Keratinocyte (primary cell): ENCODE measurements around the gene E4F1. TPM values are rescaled to one million over a fixed set of nuclear protein-coding genes. Genes with fewer than 3 reads are reported as not detected.

Source experiments
- DNase-seq: peaks from one replicate; pipeline ENCODE4 v3.0.0-alpha.2; 2011; ENCODE audit warnings: low read depth, missing footprints, low spot score
- FAIRE-seq: peaks from 2 replicates; lab custom pipeline; 2011; peaks lifted over from hg19 to GRCh38; lab: Jason Lieb, UNC
- H2AFZ ChIP-seq: 2 replicates; pipeline ENCODE4 v1.6.0; 2012; ENCODE audit warnings: low read length, control low read depth, inconsistent platforms; ENCODE audit not compliant: control insufficient read depth
- H3K27ac ChIP-seq: 2 replicates; pipeline ENCODE4 v1.5.1; 2011; ENCODE audit warnings: low read length; ENCODE audit not compliant: control insufficient read depth, insufficient read depth
- H3K27me3 ChIP-seq: 3 replicates; pipeline ENCODE4 v1.6.0; 2011; ENCODE audit warnings: low read length; ENCODE audit not compliant: control insufficient read depth, insufficient read depth; ENCODE audit errors: extremely low read depth
- H3K36me3 ChIP-seq, 2 experiments: 2 replicates in 1 of 2; 3 replicates in 1 of 2; pipeline ENCODE4 v1.5.1; 2011; ENCODE audit warnings: low read length in 2 of 2, mild to moderate bottlenecking in 1 of 2; ENCODE audit not compliant: control insufficient read depth in 2 of 2, insufficient read depth in 2 of 2; ENCODE audit errors: extremely low read depth in 1 of 2
- H3K4me1 ChIP-seq: 3 replicates; pipeline ENCODE4 v1.5.1; 2011; ENCODE audit warnings: low read length; ENCODE audit not compliant: control insufficient read depth, insufficient read depth; ENCODE audit errors: extremely low read depth
- H3K4me2 ChIP-seq: 3 replicates; pipeline ENCODE4 v1.6.0; 2011; ENCODE audit warnings: low read depth, low read length; ENCODE audit not compliant: control insufficient read depth, insufficient read depth; ENCODE audit errors: extremely low read depth
- H3K4me3 ChIP-seq, 3 experiments: fragments of 200-600 bp in 1 of 3; sonication (generic) in 1 of 3; 2 replicates in 2 of 3; 3 replicates in 1 of 3; pipeline ENCODE4 v1.5.1; 2011 to 2016; ENCODE audit warnings: low read length in 3 of 3, mild to moderate bottlenecking in 3 of 3, control low read depth in 2 of 3, inconsistent platforms in 1 of 3, low read depth in 1 of 3, mixed read lengths in 1 of 3, mixed run types in 1 of 3, moderate library complexity in 1 of 3; ENCODE audit not compliant: control insufficient read depth in 2 of 3, insufficient read depth in 2 of 3; ENCODE audit errors: extremely low read depth in 1 of 3
- H3K79me2 ChIP-seq: 2 replicates; pipeline ENCODE4 v1.6.0; 2012; ENCODE audit warnings: low read length; ENCODE audit not compliant: control insufficient read depth, insufficient read depth
- H3K9ac ChIP-seq: 3 replicates; pipeline ENCODE4 v1.6.0; 2011; ENCODE audit warnings: low read length; ENCODE audit not compliant: control insufficient read depth, insufficient read depth; ENCODE audit errors: extremely low read depth
- H3K9me1 ChIP-seq: 3 replicates; pipeline ENCODE4 v1.6.0; 2011; ENCODE audit warnings: low read length; ENCODE audit not compliant: control insufficient read depth, insufficient read depth; ENCODE audit errors: extremely low read depth
- H3K9me3 ChIP-seq: 2 replicates; pipeline ENCODE4 v1.5.1; 2012; ENCODE audit warnings: low read depth, low read length; ENCODE audit not compliant: control insufficient read depth
- H4K20me1 ChIP-seq: 3 replicates; pipeline ENCODE4 v1.6.0; 2011; ENCODE audit warnings: low read length; ENCODE audit not compliant: control insufficient read depth, insufficient read depth; ENCODE audit errors: extremely low read depth
- EZH2 ChIP-seq: IDR thresholded peaks from one replicate; pipeline ENCODE4 v1.6.1; 2012; ENCODE audit warnings: inconsistent platforms, mild to moderate bottlenecking, low read length, moderate library complexity
- dilution Hi-C: fragments of 300-500 bp; cut with MboI; formaldehyde crosslinking; loops from one replicate; pipeline ENCODE4 v1.7.0; 2020; ENCODE audit warnings: low sequenced_read_pairs; ENCODE audit not compliant: extremely low pct_ligation_motif_present
- polyA plus RNA-seq, 5 experiments: library from polyadenylated mRNA; depleted of rRNA in 3 of 5; stranded (reverse) in 3 of 5; stranded (forward) in 1 of 5; unstranded in 1 of 5; fragments of >200 nt; gene quantifications; 1 replicate in 1 of 5; 2 replicates in 3 of 5; 3 replicates in 1 of 5; pipeline versions ENCODE4 v1.2.1 to v1.2.3, GENCODE V29; 2011 to 2012; ENCODE audit warnings: missing spikeins in 2 of 5, low read depth in 1 of 5, low replicate concordance in 1 of 5
- TF ChIP-seq, protein P1 (sequence below), 3 experiments: IDR thresholded peaks in 1 of 3; conservative IDR thresholded peaks in 1 of 3; optimal IDR thresholded peaks in 1 of 3; 2 replicates in 2 of 3; 3 replicates in 1 of 3; pipeline versions ENCODE3 to v1.5.1; 2011; ENCODE audit warnings: low read length in 3 of 3, mild to moderate bottlenecking in 3 of 3, moderate library complexity in 2 of 3, control low read depth in 1 of 3, inconsistent platforms in 1 of 3; ENCODE audit not compliant: insufficient read depth in 2 of 3; ENCODE audit errors: extremely low read depth in 1 of 3

E4F1 gene
- polyA plus RNA-seq, 1 donor (not counting 4 experiments of a cell fraction or from before 2014, with no cell fraction given), result 10.5 TPM

- peaks cover 14% of the 10 kb centered on the region for H3K79me2 ChIP-seq
- no peak for FAIRE-seq
- no peak for DNase-seq
- no peak overlapping the region for H3K9ac ChIP-seq
- H3K4me2 ChIP-seq, result no peak overlapping the region
- no peaks in the 10 kb centered on the region for H4K20me1 ChIP-seq
- peaks cover 21% of the 10 kb centered on the region for H3K4me1 ChIP-seq
- peaks cover 12 to 26% of the 10 kb centered on the region in 2 experiments for H3K36me3 ChIP-seq
- H3K27me3 ChIP-seq, result no peaks in the 10 kb centered on the region
- H3K27ac ChIP-seq, result no peak overlapping the region
- H3K9me1 ChIP-seq, result no peaks in the 10 kb centered on the region
- H3K4me3 ChIP-seq, result no peak overlapping the region
- TF ChIP-seq, protein P1, sequence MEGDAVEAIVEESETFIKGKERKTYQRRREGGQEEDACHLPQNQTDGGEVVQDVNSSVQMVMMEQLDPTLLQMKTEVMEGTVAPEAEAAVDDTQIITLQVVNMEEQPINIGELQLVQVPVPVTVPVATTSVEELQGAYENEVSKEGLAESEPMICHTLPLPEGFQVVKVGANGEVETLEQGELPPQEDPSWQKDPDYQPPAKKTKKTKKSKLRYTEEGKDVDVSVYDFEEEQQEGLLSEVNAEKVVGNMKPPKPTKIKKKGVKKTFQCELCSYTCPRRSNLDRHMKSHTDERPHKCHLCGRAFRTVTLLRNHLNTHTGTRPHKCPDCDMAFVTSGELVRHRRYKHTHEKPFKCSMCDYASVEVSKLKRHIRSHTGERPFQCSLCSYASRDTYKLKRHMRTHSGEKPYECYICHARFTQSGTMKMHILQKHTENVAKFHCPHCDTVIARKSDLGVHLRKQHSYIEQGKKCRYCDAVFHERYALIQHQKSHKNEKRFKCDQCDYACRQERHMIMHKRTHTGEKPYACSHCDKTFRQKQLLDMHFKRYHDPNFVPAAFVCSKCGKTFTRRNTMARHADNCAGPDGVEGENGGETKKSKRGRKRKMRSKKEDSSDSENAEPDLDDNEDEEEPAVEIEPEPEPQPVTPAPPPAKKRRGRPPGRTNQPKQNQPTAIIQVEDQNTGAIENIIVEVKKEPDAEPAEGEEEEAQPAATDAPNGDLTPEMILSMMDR (optimal IDR thresholded peaks at IDR 0.05 in 1 of 3, IDR thresholded peaks at IDR 0.05 in 1 of 3, conservative IDR thresholded peaks at IDR 0.05 in 1 of 3; ENCODE audit: extremely low read depth in 1 of 3, insufficient read depth in 2 of 3, low read length in 3 of 3), result no peak
- TF ChIP-seq EZH2, result no peak
- dilution Hi-C loops, result no loop called here
- H3K9me3 ChIP-seq, result no peaks in the 10 kb centered on the region
- H2AFZ ChIP-seq, result no peak overlapping the region
Observed at GRCh38 chr16:2208308-2208707, 15.1 kb upstream of the E4F1 start.

- no peak overlapping the region for H3K4me2 ChIP-seq
- H3K79me2 ChIP-seq, result peaks cover 19% of the 10 kb centered on the region
- TF ChIP-seq, protein P1 (optimal IDR thresholded peaks at IDR 0.05 in 1 of 3, IDR thresholded peaks at IDR 0.05 in 1 of 3, conservative IDR thresholded peaks at IDR 0.05 in 1 of 3; ENCODE audit: extremely low read depth in 1 of 3, insufficient read depth in 2 of 3, low read length in 3 of 3), result no peak
- no peak for TF ChIP-seq EZH2
- no peak overlapping the region for H3K4me3 ChIP-seq
- peaks cover 12 to 26% of the 10 kb centered on the region in 2 experiments for H3K36me3 ChIP-seq
- peaks cover 23% of the 10 kb centered on the region for H3K4me1 ChIP-seq
- FAIRE-seq (no peak), DNase-seq (no peak)
- H4K20me1 ChIP-seq, result no peaks in the 10 kb centered on the region
- no peak overlapping the region for H2AFZ ChIP-seq
- no peaks in the 10 kb centered on the region for H3K9me1 ChIP-seq
- dilution Hi-C loops, result no loop called here
- no peak overlapping the region for H3K27ac ChIP-seq
- no peak overlapping the region for H3K9ac ChIP-seq
- H3K27me3 ChIP-seq, result no peaks in the 10 kb centered on the region
- H3K9me3 ChIP-seq, result no peaks in the 10 kb centered on the region
Observed at GRCh38 chr16:2208772-2209171, 14.6 kb upstream of the E4F1 start.
